HEK293 (cell line): ENCODE measurements around the gene FIG4.

Experiments used
- BCL11B ChIP-seq: fragments of 450-650 bp; formaldehyde crosslinking; IDR thresholded peaks from 2 replicates; pipeline ENCODE4 v1.5.1; 2016; ENCODE audit warnings: low read depth, missing biosample characterization, missing genetic modification characterization
- CTCF ChIP-seq: fragments of 450-650 bp; formaldehyde crosslinking; IDR thresholded peaks from 2 replicates; pipeline ENCODE4 v1.5.1; 2016; ENCODE audit warnings: missing biosample characterization, missing genetic modification characterization
- SP2 ChIP-seq: fragments of 450-650 bp; formaldehyde crosslinking; IDR thresholded peaks from 2 replicates; pipeline ENCODE4 v1.5.1; 2016; ENCODE audit warnings: missing biosample characterization, missing genetic modification characterization
- ZNF610 ChIP-seq: fragments of 450-650 bp; formaldehyde crosslinking; IDR thresholded peaks from 2 replicates; pipeline ENCODE4 v1.5.1; 2016; ENCODE audit warnings: missing biosample characterization, missing genetic modification characterization, borderline replicate concordance
- TF ChIP-seq, protein P1 (sequence below): fragments of 450-650 bp; formaldehyde crosslinking; IDR thresholded peaks from 2 replicates; pipeline ENCODE4 v1.5.1; 2016; ENCODE audit warnings: missing biosample characterization, missing genetic modification characterization

GRCh38 chr6:109701221-109701620, 10.1 kb downstream of the FIG4 start:
- TF ChIP-seq CTCF (tag by site-specific recombination) (no peak), BCL11B (tag by site-specific recombination) (no peak), SP2 (no peak), ZNF610 (tag by site-specific recombination) (no peak)
- TF ChIP-seq, protein P1, sequence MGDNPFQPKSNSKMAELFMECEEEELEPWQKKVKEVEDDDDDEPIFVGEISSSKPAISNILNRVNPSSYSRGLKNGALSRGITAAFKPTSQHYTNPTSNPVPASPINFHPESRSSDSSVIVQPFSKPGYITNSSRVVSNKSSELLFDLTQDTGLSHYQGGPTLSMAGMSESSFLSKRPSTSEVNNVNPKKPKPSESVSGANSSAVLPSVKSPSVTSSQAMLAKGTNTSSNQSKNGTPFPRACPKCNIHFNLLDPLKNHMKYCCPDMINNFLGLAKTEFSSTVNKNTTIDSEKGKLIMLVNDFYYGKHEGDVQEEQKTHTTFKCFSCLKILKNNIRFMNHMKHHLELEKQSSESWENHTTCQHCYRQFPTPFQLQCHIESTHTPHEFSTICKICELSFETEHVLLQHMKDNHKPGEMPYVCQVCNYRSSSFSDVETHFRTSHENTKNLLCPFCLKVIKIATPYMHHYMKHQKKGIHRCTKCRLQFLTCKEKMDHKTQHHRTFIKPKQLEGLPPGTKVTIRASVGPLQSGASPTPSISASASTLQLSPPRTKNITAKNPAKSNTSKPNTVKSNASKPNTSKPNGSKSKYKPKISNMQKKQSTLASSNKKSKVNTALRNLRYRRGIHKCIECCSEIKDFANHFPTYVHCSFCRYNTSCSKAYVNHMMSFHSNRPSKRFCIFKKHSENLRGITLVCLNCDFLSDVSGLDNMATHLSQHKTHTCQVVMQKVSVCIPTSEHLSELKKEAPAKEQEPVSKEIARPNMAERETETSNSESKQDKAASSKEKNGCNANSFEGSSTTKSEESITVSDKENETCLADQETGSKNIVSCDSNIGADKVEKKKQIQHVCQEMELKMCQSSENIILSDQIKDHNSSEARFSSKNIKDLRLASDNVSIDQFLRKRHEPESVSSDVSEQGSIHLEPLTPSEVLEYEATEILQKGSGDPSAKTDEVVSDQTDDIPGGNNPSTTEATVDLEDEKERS (tag by site-specific recombination): no peak
